SK-N-SH (cell line): Measurements from ENCODE around the gene FAM221A. TPM values are rescaled to one million over a fixed set of nuclear protein-coding genes. Genes with fewer than 3 reads are reported as not detected.

ENCODE experiments used
- CTCF ChIA-PET: fragments of 300-600, 350-600 bp; formaldehyde crosslinking; extraction: SDS; loops from one replicate; lab custom pipeline; 2021; lab: Yijun Ruan, JAX
- POLR2A ChIA-PET: fragments of 350-600 bp; sonication (Branson Sonifier 250); formaldehyde crosslinking; extraction: SDS; loops from one replicate; lab custom pipeline; 2020; ENCODE audit warnings: antibody characterized with exemption, inconsistent platforms; lab: Yijun Ruan, JAX
- DNase-seq: peaks from one replicate; pipeline ENCODE4 v3.0.0; 2012
- H2AFZ ChIP-seq: fragments of 200-600 bp; sonication (generic); 2 replicates; pipeline ENCODE4 v1.8.1; 2016; ENCODE audit warnings: antibody characterized with exemption, mild to moderate bottlenecking, low read depth
- H3F3A ChIP-seq: fragments of 200-600 bp; sonication (generic); replicated peaks from 2 replicates; pipeline ENCODE3; 2016; ENCODE audit warnings: antibody characterized with exemption, mild to moderate bottlenecking; ENCODE audit not compliant: insufficient read depth
- H3K27ac ChIP-seq, 2 experiments: fragments of 200-500 bp in 1 of 2; fragments of 200-600 bp in 1 of 2; sonication (Bioruptor generic) in 1 of 2; sonication (generic), shearing (Covaris generic) in 1 of 2; 2 replicates each; pipeline versions ENCODE4 v1.5.1 to v1.6.1; 2014 to 2016; ENCODE audit warnings: low read depth in 2 of 2, inconsistent platforms in 1 of 2, low read length in 1 of 2, mild to moderate bottlenecking in 1 of 2, mixed read lengths in 1 of 2
- H3K27me3 ChIP-seq: fragments of 200-600 bp; sonication (generic), shearing (Covaris generic); 2 replicates; pipeline ENCODE4 v1.6.1; 2016; ENCODE audit warnings: mixed run types; ENCODE audit not compliant: insufficient read depth
- H3K36me3 ChIP-seq, 2 experiments: fragments of 200-500 bp in 1 of 2; fragments of 200-600 bp in 1 of 2; sonication (Bioruptor generic) in 1 of 2; sonication (generic) in 1 of 2; replicated peaks in 1 of 2; 2 replicates each; pipeline versions ENCODE3 to v1.5.1; 2014 to 2016; ENCODE audit warnings: low read length in 1 of 2, mild to moderate bottlenecking in 1 of 2; ENCODE audit not compliant: insufficient read depth in 2 of 2, control insufficient read depth in 1 of 2
- H3K4me1 ChIP-seq, 2 experiments: fragments of 200-500 bp in 1 of 2; fragments of 200-600 bp in 1 of 2; sonication (Bioruptor generic) in 1 of 2; sonication (generic), shearing (Covaris generic) in 1 of 2; 2 replicates each; pipeline versions ENCODE4 v1.5.1 to v1.6.1; 2014 to 2016; ENCODE audit warnings: low read depth in 1 of 2, low read length in 1 of 2, mixed run types in 1 of 2; ENCODE audit not compliant: insufficient read depth in 2 of 2, control insufficient read depth in 1 of 2
- H3K4me2 ChIP-seq: fragments of 200-600 bp; sonication (generic), shearing (Covaris generic); 2 replicates; pipeline ENCODE4 v1.6.1; 2017; ENCODE audit warnings: mixed run types
- H3K4me3 ChIP-seq, 2 experiments: fragments of 200-500 bp in 1 of 2; fragments of 200-600 bp in 1 of 2; sonication (Bioruptor generic) in 1 of 2; sonication (generic), shearing (Covaris generic) in 1 of 2; 2 replicates each; pipeline versions ENCODE4 v1.5.1 to v1.8.1; 2014 to 2016; ENCODE audit warnings: low read depth in 2 of 2, inconsistent platforms in 1 of 2, low read length in 1 of 2, mild to moderate bottlenecking in 1 of 2, mixed read lengths in 1 of 2, moderate library complexity in 1 of 2
- H3K79me2 ChIP-seq: fragments of 200-600 bp; sonication (generic); 2 replicates; pipeline ENCODE4 v1.8.1; 2017; ENCODE audit warnings: mild to moderate bottlenecking; ENCODE audit not compliant: insufficient read depth
- H3K9ac ChIP-seq: fragments of 200-600 bp; sonication (generic); 2 replicates; pipeline ENCODE4 v1.6.1; 2017; ENCODE audit warnings: mixed run types
- H3K9me2 ChIP-seq: fragments of 200-600 bp; sonication (generic); 2 replicates; pipeline ENCODE4 v1.6.1; 2017; ENCODE audit warnings: mixed run types
- H3K9me3 ChIP-seq: fragments of 200-600 bp; sonication (generic); 2 replicates; pipeline ENCODE4 v1.6.1; 2017; ENCODE audit warnings: mixed run types, mild to moderate bottlenecking, moderate library complexity
- H4K20me1 ChIP-seq: fragments of 200-600 bp; sonication (generic); 2 replicates; pipeline ENCODE4 v1.6.1; 2017; ENCODE audit warnings: mild to moderate bottlenecking, mixed run types; ENCODE audit not compliant: insufficient read depth
- EZH2phosphoT487 ChIP-seq: fragments of 200-600 bp; sonication (generic); IDR thresholded peaks from 2 replicates; pipeline ENCODE4 v1.6.1; 2017; ENCODE audit warnings: low read depth, mixed run types, mild to moderate bottlenecking, antibody characterized with exemption, moderate library complexity, borderline replicate concordance
- NFIC ChIP-seq: IDR thresholded peaks from 2 replicates; pipeline ENCODE4 v1.4.0; 2012; ENCODE audit warnings: borderline replicate concordance
- PBX3 ChIP-seq: IDR thresholded peaks from 2 replicates; pipeline ENCODE4; 2012
- RAD21 ChIP-seq: IDR thresholded peaks from 2 replicates; pipeline ENCODE4 v1.6.1; 2012; ENCODE audit warnings: mild to moderate bottlenecking, low read length
- RXRA ChIP-seq: IDR thresholded peaks from 2 replicates; pipeline ENCODE4 v1.4.0; 2012; ENCODE audit warnings: low read depth, mild to moderate bottlenecking, borderline replicate concordance
- TEAD4 ChIP-seq: IDR thresholded peaks from 2 replicates; pipeline ENCODE4 v1.4.0; 2012; ENCODE audit warnings: mild to moderate bottlenecking, borderline replicate concordance; ENCODE audit not compliant: insufficient read depth
- WGBS: methylation state at CpG from one replicate; pipeline ENCODE4 v1.1.6; 2017; ENCODE audit warnings: low lambda C conversion rate; 5-methylcytosine and 5-hydroxymethylcytosine counted together
- polyA plus RNA-seq, 3 experiments: library from polyadenylated mRNA; depleted of rRNA; stranded (reverse); fragments of >200 nt; gene quantifications; 2 replicates each; pipeline ENCODE4 v1.2.3, GENCODE V29; 2012
- TF ChIP-seq, protein P1 (sequence below): fragments of 150-350 bp; IDR thresholded peaks from 2 replicates; pipeline ENCODE4 v1.6.1; 2016; ENCODE audit warnings: mild to moderate bottlenecking, low read depth, low read length
- TF ChIP-seq, protein P2 (sequence below): IDR thresholded peaks from 2 replicates; pipeline ENCODE4 v1.4.0; 2012; ENCODE audit warnings: low read depth, borderline replicate concordance

The FAM221A gene
- polyA plus RNA-seq, 1 of the 3 experiments (the other 2 are of a cell fraction), result 9.7 TPM

DNA sequence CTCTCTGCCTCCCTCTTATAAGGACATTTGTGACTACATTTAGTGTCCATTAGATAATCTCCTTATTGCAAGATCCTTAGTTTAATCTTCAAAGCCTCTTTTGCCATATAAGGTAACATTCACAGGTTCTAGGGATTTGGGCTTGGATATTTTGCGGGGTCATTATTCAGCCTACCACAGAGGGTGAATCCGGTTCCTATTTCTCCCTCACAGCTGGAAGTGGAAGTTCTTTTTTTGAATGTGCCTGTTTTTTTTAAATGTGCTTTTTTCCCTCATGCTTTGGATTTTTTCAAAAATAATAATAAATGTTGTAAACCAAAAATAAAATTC, 17.1 kb upstream of the FAM221A start:
- Histone ChIP-seq H3K4me1 (no peaks in the 10 kb centered on the region), H3F3A (no peaks in the 10 kb centered on the region), H3K9me2 (no peaks in the 10 kb centered on the region), H3K27me3 (no peaks in the 10 kb centered on the region), H3K36me3 (no peaks in the 10 kb centered on the region), H2AFZ (no peak overlapping the region), H3K27ac (no peak overlapping the region), H3K4me3 (no peak overlapping the region), H3K79me2 (no peaks in the 10 kb centered on the region), H3K9ac (no peak overlapping the region), H3K4me2 (no peak overlapping the region), H4K20me1 (no peaks in the 10 kb centered on the region), H3K9me3 (no peaks in the 10 kb centered on the region)
- 88% methylated on average over 2 of the region's 2 CpGs for WGBS
- no peak for DNase-seq
- ChIA-PET POLR2A (no interaction called here), CTCF (interaction anchor here (1.3 kb wide), 1 partner anchor 8 kb away, joined by 3 read pairs; no protein-coding TSS in a partner anchor)
- TF ChIP-seq RXRA (no peak), EZH2phosphoT487 (no peak), TEAD4 (no peak), NFIC (no peak)
- TF ChIP-seq, protein P1, sequence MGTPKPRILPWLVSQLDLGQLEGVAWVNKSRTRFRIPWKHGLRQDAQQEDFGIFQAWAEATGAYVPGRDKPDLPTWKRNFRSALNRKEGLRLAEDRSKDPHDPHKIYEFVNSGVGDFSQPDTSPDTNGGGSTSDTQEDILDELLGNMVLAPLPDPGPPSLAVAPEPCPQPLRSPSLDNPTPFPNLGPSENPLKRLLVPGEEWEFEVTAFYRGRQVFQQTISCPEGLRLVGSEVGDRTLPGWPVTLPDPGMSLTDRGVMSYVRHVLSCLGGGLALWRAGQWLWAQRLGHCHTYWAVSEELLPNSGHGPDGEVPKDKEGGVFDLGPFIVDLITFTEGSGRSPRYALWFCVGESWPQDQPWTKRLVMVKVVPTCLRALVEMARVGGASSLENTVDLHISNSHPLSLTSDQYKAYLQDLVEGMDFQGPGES, result no peak

- ChIA-PET POLR2A (no interaction called here), CTCF (interaction anchor here (1.3 kb wide), 1 partner anchor 9 kb away, joined by 3 read pairs; no protein-coding TSS in a partner anchor)
- no peaks in the 10 kb centered on the region for H3F3A ChIP-seq
- no peaks in the 10 kb centered on the region for H3K27me3 ChIP-seq
- no peaks in the 10 kb centered on the region for H3K4me1 ChIP-seq
- H3K27ac ChIP-seq, result no peak overlapping the region
- no peak overlapping the region for H3K4me2 ChIP-seq
- no peak overlapping the region for H3K4me3 ChIP-seq
- H3K79me2 ChIP-seq, result no peaks in the 10 kb centered on the region
- no peaks in the 10 kb centered on the region for H4K20me1 ChIP-seq
- TF ChIP-seq, protein P1, result no peak
- TF ChIP-seq, protein P2, sequence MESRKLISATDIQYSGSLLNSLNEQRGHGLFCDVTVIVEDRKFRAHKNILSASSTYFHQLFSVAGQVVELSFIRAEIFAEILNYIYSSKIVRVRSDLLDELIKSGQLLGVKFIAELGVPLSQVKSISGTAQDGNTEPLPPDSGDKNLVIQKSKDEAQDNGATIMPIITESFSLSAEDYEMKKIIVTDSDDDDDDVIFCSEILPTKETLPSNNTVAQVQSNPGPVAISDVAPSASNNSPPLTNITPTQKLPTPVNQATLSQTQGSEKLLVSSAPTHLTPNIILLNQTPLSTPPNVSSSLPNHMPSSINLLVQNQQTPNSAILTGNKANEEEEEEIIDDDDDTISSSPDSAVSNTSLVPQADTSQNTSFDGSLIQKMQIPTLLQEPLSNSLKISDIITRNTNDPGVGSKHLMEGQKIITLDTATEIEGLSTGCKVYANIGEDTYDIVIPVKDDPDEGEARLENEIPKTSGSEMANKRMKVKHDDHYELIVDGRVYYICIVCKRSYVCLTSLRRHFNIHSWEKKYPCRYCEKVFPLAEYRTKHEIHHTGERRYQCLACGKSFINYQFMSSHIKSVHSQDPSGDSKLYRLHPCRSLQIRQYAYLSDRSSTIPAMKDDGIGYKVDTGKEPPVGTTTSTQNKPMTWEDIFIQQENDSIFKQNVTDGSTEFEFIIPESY, result no peak
- no peak for TF ChIP-seq PBX3
- TF ChIP-seq TEAD4, result no peak
- no peak for TF ChIP-seq RAD21
- TF ChIP-seq, all 33 proteins: peak for 0
- no peaks in the 10 kb centered on the region for H3K36me3 ChIP-seq
- H3K9ac ChIP-seq, result no peak overlapping the region
- no peak for DNase-seq
- no peak overlapping the region for H2AFZ ChIP-seq
- no peaks in the 10 kb centered on the region for H3K9me2 ChIP-seq
- no peaks in the 10 kb centered on the region for H3K9me3 ChIP-seq
These were observed 15.9 kb upstream of the FAM221A start for GRCh38 chr7:23664122-23664521.
